Panc1 (cell line): ENCODE data around the gene BARX1.

Experiments used
- CTCF ChIP-seq: fragments of 450-650 bp; IDR thresholded peaks from 2 replicates; pipeline ENCODE4 v1.5.1; 2017; ENCODE audit warnings: mild to moderate bottlenecking
- POLR2AphosphoS5 ChIP-seq: IDR thresholded peaks from 2 replicates; pipeline ENCODE4 v1.6.1; 2012; ENCODE audit warnings: mild to moderate bottlenecking, low read depth, low read length, moderate library complexity

DNA sequence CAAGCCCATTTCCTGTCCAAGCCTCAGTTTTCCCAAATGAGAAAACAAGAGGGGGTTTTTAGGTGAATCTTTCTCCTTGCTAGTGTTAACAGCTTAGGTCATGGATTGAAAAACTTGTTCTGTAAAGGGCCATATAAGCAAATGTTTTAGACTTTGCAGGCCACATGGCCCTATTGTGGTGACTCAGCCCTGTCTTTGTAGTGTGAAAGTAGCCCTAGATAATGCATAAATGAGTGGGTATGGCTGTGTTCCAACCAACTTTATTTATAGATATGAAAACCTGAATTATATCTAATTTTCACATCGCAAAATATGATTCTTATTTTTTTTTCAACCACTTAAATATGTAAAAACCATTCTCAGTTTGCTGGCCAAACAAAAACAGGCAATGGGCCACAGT lies 6.9 kb upstream of the BARX1 start:
- TF ChIP-seq POLR2AphosphoS5 (no peak), CTCF (no peak)
